HEK293 (cell line): Measurements from ENCODE around the gene PPARD.

Source experiments
- CTCF ChIA-PET: fragments of 350-600 bp; formaldehyde crosslinking; extraction: SDS; loops from one replicate; lab custom pipeline; 2021; ENCODE audit warnings: antibody characterized with exemption; lab: Yijun Ruan, JAX
- POLR2A ChIA-PET: fragments of 300-600 bp; formaldehyde crosslinking; extraction: SDS; loops from one replicate; lab custom pipeline; 2020; ENCODE audit warnings: antibody characterized with exemption, inconsistent platforms; lab: Yijun Ruan, JAX
- H3K27ac ChIP-seq: fragments of 200-500 bp; sonication (Bioruptor generic); 2 replicates; pipeline ENCODE4 v1.5.1; 2014; ENCODE audit warnings: low read depth, low read length, control low read depth, inconsistent platforms; ENCODE audit errors: extremely low read depth
- H3K36me3 ChIP-seq, 2 experiments: fragments of 200-500 bp in 1 of 2; sonication (Bioruptor generic) in 1 of 2; 1 replicate in 1 of 2; 2 replicates in 1 of 2; pipeline ENCODE4 v1.5.1; 2014 to 2017; ENCODE audit warnings: inconsistent platforms in 2 of 2, low read length in 2 of 2; ENCODE audit not compliant: control insufficient read depth in 2 of 2, insufficient read depth in 1 of 2
- H3K4me1 ChIP-seq: fragments of 200-500 bp; sonication (Bioruptor generic); 2 replicates; pipeline ENCODE4 v1.5.1; 2014; ENCODE audit warnings: mild to moderate bottlenecking, low read length, inconsistent platforms; ENCODE audit not compliant: control insufficient read depth, insufficient read depth
- H3K4me3 ChIP-seq: 2 replicates; pipeline ENCODE4 v1.5.1; 2011; ENCODE audit warnings: low read depth, mild to moderate bottlenecking, control low read depth, low read length, moderate library complexity
- H3K9me3 ChIP-seq: fragments of 200-500 bp; sonication (Bioruptor generic); 2 replicates; pipeline ENCODE4 v1.5.1; 2014; ENCODE audit warnings: low read depth, low read length, inconsistent platforms; ENCODE audit not compliant: control insufficient read depth, insufficient read depth
- BCL6B ChIP-seq: fragments of 450-650 bp; formaldehyde crosslinking; IDR thresholded peaks from 2 replicates; pipeline ENCODE4 v1.5.1; 2017; ENCODE audit warnings: missing biosample characterization, missing genetic modification characterization
- HOXA7 ChIP-seq: sonication (generic); formaldehyde crosslinking; IDR thresholded peaks from 2 replicates; pipeline ENCODE4 v1.8.1; 2022; ENCODE audit warnings: missing genetic modification reagents, borderline replicate concordance
- KLF7 ChIP-seq: fragments of 450-650 bp; formaldehyde crosslinking; IDR thresholded peaks from 2 replicates; pipeline ENCODE4 v1.5.1; 2016; ENCODE audit warnings: missing biosample characterization, missing genetic modification characterization, borderline replicate concordance
- REPIN1 ChIP-seq: fragments of 450-650 bp; formaldehyde crosslinking; IDR thresholded peaks from 2 replicates; pipeline ENCODE4 v1.5.1; 2017; ENCODE audit warnings: missing biosample characterization, missing genetic modification characterization, low read depth
- SP7 ChIP-seq: fragments of 450-650 bp; formaldehyde crosslinking; IDR thresholded peaks from 2 replicates; pipeline ENCODE4 v1.5.1; 2016; ENCODE audit warnings: missing biosample characterization, missing genetic modification characterization
- YY2 ChIP-seq: fragments of 450-650 bp; formaldehyde crosslinking; IDR thresholded peaks from 2 replicates; pipeline ENCODE4 v1.5.1; 2016; ENCODE audit warnings: missing biosample characterization, missing genetic modification characterization
- ZFP37 ChIP-seq: fragments of 450-650 bp; formaldehyde crosslinking; IDR thresholded peaks from 2 replicates; pipeline ENCODE4 v1.5.1; 2016; ENCODE audit warnings: missing biosample characterization, missing genetic modification characterization
- ZFP41 ChIP-seq: fragments of 450-650 bp; formaldehyde crosslinking; IDR thresholded peaks from 2 replicates; pipeline ENCODE4 v1.5.1; 2016; ENCODE audit warnings: missing biosample characterization, missing genetic modification characterization, borderline replicate concordance
- ZNF112 ChIP-seq: fragments of 450-650 bp; formaldehyde crosslinking; IDR thresholded peaks from 2 replicates; pipeline ENCODE4 v1.5.0; 2017; ENCODE audit warnings: missing biosample characterization, missing genetic modification characterization
- ZNF138 ChIP-seq: fragments of 450-650 bp; formaldehyde crosslinking; IDR thresholded peaks from 2 replicates; pipeline ENCODE4 v1.5.1; 2016; ENCODE audit warnings: missing biosample characterization, missing genetic modification characterization, borderline replicate concordance
- ZNF146 ChIP-seq: fragments of 450-650 bp; formaldehyde crosslinking; IDR thresholded peaks from 2 replicates; pipeline ENCODE4 v1.5.1; 2016; ENCODE audit warnings: missing biosample characterization, missing genetic modification characterization
- ZNF169 ChIP-seq: fragments of 450-650 bp; formaldehyde crosslinking; IDR thresholded peaks from 2 replicates; pipeline ENCODE4 v1.5.1; 2016; ENCODE audit warnings: missing biosample characterization, missing genetic modification characterization
- ZNF175 ChIP-seq: fragments of 450-650 bp; formaldehyde crosslinking; IDR thresholded peaks from 2 replicates; pipeline ENCODE4 v1.5.1; 2016; ENCODE audit warnings: missing biosample characterization, missing genetic modification characterization
- ZNF214 ChIP-seq: fragments of 450-650 bp; formaldehyde crosslinking; IDR thresholded peaks from 2 replicates; pipeline ENCODE4 v1.5.1; 2017; ENCODE audit warnings: missing biosample characterization, mild to moderate bottlenecking, missing genetic modification characterization, borderline replicate concordance
- ZNF221 ChIP-seq: fragments of 450-650 bp; formaldehyde crosslinking; IDR thresholded peaks from 2 replicates; pipeline ENCODE4 v1.5.1; 2017; ENCODE audit warnings: missing biosample characterization, missing genetic modification characterization, borderline replicate concordance
- ZNF354C ChIP-seq: fragments of 450-650 bp; formaldehyde crosslinking; IDR thresholded peaks from 2 replicates; pipeline ENCODE4 v1.5.1; 2016; ENCODE audit warnings: missing biosample characterization, missing genetic modification characterization, low read depth, borderline replicate concordance
- ZNF514 ChIP-seq: fragments of 450-650 bp; formaldehyde crosslinking; IDR thresholded peaks from 2 replicates; pipeline ENCODE4 v1.5.1; 2016; ENCODE audit warnings: missing biosample characterization, missing genetic modification characterization
- ZNF548 ChIP-seq: fragments of 450-650 bp; formaldehyde crosslinking; IDR thresholded peaks from 2 replicates; pipeline ENCODE4 v1.5.1; 2016; ENCODE audit warnings: missing biosample characterization, missing genetic modification characterization
- ZNF549 ChIP-seq: fragments of 450-650 bp; IDR thresholded peaks from 2 replicates; pipeline ENCODE4 v1.5.1; 2018; ENCODE audit warnings: missing biosample characterization, missing genetic modification characterization, mild to moderate bottlenecking, inconsistent platforms, moderate library complexity
- ZNF777 ChIP-seq: fragments of 450-650 bp; formaldehyde crosslinking; IDR thresholded peaks from 2 replicates; pipeline ENCODE4 v1.5.1; 2017; ENCODE audit warnings: missing biosample characterization, missing genetic modification characterization, borderline replicate concordance
- ZNF791 ChIP-seq: fragments of 450-650 bp; formaldehyde crosslinking; IDR thresholded peaks from 2 replicates; pipeline ENCODE4 v1.5.1; 2016; ENCODE audit warnings: missing biosample characterization, missing genetic modification characterization
- TF ChIP-seq, protein P1 (sequence below): fragments of 450-650 bp; formaldehyde crosslinking; IDR thresholded peaks from 2 replicates; pipeline ENCODE4 v1.5.1; 2017; ENCODE audit warnings: missing biosample characterization, missing genetic modification characterization
- TF ChIP-seq, protein P2 (sequence below): fragments of 450-650 bp; formaldehyde crosslinking; IDR thresholded peaks from 2 replicates; pipeline ENCODE4 v1.5.1; 2016; ENCODE audit warnings: missing biosample characterization, missing genetic modification characterization
- TF ChIP-seq, protein P3 (sequence below): fragments of 450-650 bp; formaldehyde crosslinking; IDR thresholded peaks from 2 replicates; pipeline ENCODE4 v1.5.1; 2016; ENCODE audit warnings: missing biosample characterization, missing genetic modification characterization

Gene PPARD

DNA sequence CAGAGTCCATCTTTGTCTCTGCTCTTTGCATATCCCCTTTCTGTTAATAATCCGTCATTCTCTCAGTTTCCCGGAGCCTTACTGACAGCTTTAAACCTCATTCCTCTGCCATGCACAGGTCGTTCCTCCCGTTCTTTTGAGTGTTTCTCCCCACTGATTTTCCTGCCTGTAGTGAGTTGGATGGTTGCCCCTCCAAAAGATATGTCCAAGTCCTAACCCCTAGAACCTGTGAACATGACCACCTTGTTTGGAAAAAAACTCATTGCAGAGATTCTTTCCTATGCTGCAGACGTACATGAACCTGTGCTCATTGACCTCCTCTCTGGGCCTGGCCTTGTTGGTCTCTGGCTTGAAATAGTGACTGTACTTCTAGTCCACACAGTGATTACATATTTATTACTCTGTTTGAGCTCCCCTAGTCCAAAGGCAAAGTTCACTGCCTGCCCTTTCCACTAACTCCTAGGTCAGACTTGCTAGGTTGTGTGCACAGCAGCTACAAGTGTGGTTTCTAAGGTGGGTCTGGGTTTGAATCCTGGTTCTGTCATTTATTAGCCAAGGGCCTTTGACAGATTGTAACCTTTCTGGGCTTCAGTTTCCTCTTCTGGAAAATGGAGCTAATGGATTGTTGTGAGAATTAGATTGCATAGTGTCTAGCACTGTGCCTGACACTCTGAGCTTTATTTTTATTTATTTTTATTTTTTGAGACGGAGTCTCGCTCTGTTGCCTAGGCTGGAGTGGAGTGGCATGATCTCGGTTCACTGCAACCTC, 29.3 kb downstream of the PPARD start:
- no peak for TF ChIP-seq ZNF354C (tag by site-specific recombination)
- TF ChIP-seq ZNF169 (tag by site-specific recombination), result no peak
- TF ChIP-seq, protein P1, sequence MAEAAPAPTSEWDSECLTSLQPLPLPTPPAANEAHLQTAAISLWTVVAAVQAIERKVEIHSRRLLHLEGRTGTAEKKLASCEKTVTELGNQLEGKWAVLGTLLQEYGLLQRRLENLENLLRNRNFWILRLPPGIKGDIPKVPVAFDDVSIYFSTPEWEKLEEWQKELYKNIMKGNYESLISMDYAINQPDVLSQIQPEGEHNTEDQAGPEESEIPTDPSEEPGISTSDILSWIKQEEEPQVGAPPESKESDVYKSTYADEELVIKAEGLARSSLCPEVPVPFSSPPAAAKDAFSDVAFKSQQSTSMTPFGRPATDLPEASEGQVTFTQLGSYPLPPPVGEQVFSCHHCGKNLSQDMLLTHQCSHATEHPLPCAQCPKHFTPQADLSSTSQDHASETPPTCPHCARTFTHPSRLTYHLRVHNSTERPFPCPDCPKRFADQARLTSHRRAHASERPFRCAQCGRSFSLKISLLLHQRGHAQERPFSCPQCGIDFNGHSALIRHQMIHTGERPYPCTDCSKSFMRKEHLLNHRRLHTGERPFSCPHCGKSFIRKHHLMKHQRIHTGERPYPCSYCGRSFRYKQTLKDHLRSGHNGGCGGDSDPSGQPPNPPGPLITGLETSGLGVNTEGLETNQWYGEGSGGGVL (tag by site-specific recombination), result no peak
- TF ChIP-seq KLF7 (tag by site-specific recombination), result no peak
- no peak for TF ChIP-seq ZFP37 (tag by site-specific recombination)
- TF ChIP-seq ZNF549 (tag by site-specific recombination), result no peak
- TF ChIP-seq, protein P2, sequence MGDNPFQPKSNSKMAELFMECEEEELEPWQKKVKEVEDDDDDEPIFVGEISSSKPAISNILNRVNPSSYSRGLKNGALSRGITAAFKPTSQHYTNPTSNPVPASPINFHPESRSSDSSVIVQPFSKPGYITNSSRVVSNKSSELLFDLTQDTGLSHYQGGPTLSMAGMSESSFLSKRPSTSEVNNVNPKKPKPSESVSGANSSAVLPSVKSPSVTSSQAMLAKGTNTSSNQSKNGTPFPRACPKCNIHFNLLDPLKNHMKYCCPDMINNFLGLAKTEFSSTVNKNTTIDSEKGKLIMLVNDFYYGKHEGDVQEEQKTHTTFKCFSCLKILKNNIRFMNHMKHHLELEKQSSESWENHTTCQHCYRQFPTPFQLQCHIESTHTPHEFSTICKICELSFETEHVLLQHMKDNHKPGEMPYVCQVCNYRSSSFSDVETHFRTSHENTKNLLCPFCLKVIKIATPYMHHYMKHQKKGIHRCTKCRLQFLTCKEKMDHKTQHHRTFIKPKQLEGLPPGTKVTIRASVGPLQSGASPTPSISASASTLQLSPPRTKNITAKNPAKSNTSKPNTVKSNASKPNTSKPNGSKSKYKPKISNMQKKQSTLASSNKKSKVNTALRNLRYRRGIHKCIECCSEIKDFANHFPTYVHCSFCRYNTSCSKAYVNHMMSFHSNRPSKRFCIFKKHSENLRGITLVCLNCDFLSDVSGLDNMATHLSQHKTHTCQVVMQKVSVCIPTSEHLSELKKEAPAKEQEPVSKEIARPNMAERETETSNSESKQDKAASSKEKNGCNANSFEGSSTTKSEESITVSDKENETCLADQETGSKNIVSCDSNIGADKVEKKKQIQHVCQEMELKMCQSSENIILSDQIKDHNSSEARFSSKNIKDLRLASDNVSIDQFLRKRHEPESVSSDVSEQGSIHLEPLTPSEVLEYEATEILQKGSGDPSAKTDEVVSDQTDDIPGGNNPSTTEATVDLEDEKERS, result no peak
- no peak for TF ChIP-seq REPIN1
- TF ChIP-seq ZFP41, result no peak
- no peak for TF ChIP-seq BCL6B (tag by site-specific recombination)
- TF ChIP-seq ZNF777 (tag by site-specific recombination), result no peak
- no peak for TF ChIP-seq ZNF548 (tag by site-specific recombination)
- no peak for TF ChIP-seq SP7

GRCh38 chr6:35372633-35373032, 30.3 kb downstream of the PPARD start:
- Histone ChIP-seq H3K36me3 (no peaks in the 10 kb centered on the region), H3K27ac (no peak overlapping the region), H3K9me3 (no peaks in the 10 kb centered on the region), H3K4me3 (no peak overlapping the region), H3K4me1 (peaks cover 4% of the 10 kb centered on the region; the same call in 1 of the 2 replicates)
- ChIA-PET CTCF (interaction anchor here (0.8 to 1.0 kb wide), 2 partner anchors 12 to 43 kb away, joined by 4 read pairs; no protein-coding TSS in a partner anchor), POLR2A (interaction anchor here (1.0 kb wide), 1 partner anchor 10 kb away, joined by 3 read pairs; no protein-coding TSS in a partner anchor)
- TF ChIP-seq ZNF138 (tag by site-specific recombination) (no peak), ZNF514 (tag by site-specific recombination) (no peak), ZNF146 (tag by site-specific recombination) (no peak), ZNF791 (no peak), ZNF221 (tag by site-specific recombination) (no peak), ZNF214 (no peak), YY2 (no peak), ZNF112 (tag by site-specific recombination) (no peak), HOXA7 (no peak), ZNF175 (tag by site-specific recombination) (no peak)
- TF ChIP-seq, protein P3, sequence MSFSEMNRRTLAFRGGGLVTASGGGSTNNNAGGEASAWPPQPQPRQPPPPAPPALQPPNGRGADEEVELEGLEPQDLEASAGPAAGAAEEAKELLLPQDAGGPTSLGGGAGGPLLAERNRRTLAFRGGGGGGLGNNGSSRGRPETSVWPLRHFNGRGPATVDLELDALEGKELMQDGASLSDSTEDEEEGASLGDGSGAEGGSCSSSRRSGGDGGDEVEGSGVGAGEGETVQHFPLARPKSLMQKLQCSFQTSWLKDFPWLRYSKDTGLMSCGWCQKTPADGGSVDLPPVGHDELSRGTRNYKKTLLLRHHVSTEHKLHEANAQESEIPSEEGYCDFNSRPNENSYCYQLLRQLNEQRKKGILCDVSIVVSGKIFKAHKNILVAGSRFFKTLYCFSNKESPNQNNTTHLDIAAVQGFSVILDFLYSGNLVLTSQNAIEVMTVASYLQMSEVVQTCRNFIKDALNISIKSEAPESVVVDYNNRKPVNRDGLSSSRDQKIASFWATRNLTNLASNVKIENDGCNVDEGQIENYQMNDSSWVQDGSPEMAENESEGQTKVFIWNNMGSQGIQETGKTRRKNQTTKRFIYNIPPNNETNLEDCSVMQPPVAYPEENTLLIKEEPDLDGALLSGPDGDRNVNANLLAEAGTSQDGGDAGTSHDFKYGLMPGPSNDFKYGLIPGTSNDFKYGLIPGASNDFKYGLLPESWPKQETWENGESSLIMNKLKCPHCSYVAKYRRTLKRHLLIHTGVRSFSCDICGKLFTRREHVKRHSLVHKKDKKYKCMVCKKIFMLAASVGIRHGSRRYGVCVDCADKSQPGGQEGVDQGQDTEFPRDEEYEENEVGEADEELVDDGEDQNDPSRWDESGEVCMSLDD, result no peak

More for the DNA sequence above, 29.3 kb downstream of the PPARD start:
- H3K36me3 ChIP-seq, result no peaks in the 10 kb centered on the region
- no peak overlapping the region for H3K27ac ChIP-seq
- ChIA-PET CTCF (interaction anchor here (0.5 to 1.0 kb wide), 5 partner anchors 11 to 103 kb away, joined by 3 to 10 read pairs (median 4); no protein-coding TSS in a partner anchor), POLR2A (interaction anchor here (1.0 kb wide), 1 partner anchor 9 kb away, joined by 3 read pairs; no protein-coding TSS in a partner anchor)
- H3K4me1 ChIP-seq, result peaks cover 4% of the 10 kb centered on the region; the same call in 1 of the 2 replicates
- no peaks in the 10 kb centered on the region for H3K9me3 ChIP-seq
- H3K4me3 ChIP-seq, result no peak overlapping the region
